ENCODE measurements around the gene TAF11L6. TPM values are rescaled to one million over a fixed set of nuclear protein-coding genes. Genes with fewer than 3 reads are reported as not detected.

Gene TAF11L6
- total RNA-seq, 1 donor from 2014 or later: not detected

Small RNAs within 50 kb of the gene (small RNA-seq; reads per million reads assigned to genes)
- not detected for gene AC106774.3

Other genes starting within 250 kb of the TAF11L6 start
- not detected in 2 replicates for gene TAF11L2, start 30.4 kb upstream of the TAF11L6 start, total RNA-seq (ENCODE audit: low replicate concordance)
- gene TAF11L3, start 10.3 kb upstream of the TAF11L6 start, total RNA-seq (ENCODE audit: low replicate concordance): not detected in 2 replicates
- not detected in 2 replicates for gene TAF11L4, start 6.9 kb upstream of the TAF11L6 start, total RNA-seq (ENCODE audit: low replicate concordance)
- not detected in 2 replicates for gene TAF11L5, start 3.4 kb upstream of the TAF11L6 start, total RNA-seq (ENCODE audit: low replicate concordance)
- gene TAF11L7, start 57.1 kb downstream of the TAF11L6 start, total RNA-seq (ENCODE audit: low replicate concordance): not detected in 2 replicates
- gene TAF11L8, start 62.3 kb downstream of the TAF11L6 start, total RNA-seq (ENCODE audit: low replicate concordance): not detected in 2 replicates
- gene TAF11L9, start 65.7 kb downstream of the TAF11L6 start, total RNA-seq (ENCODE audit: low replicate concordance): not detected in 2 replicates
- not detected in 2 replicates for gene TAF11L10, start 69.2 kb downstream of the TAF11L6 start, total RNA-seq (ENCODE audit: low replicate concordance)
- not detected in 2 replicates for gene TAF11L11, start 75.5 kb downstream of the TAF11L6 start, total RNA-seq (ENCODE audit: low replicate concordance)
- not detected in 2 replicates for gene TAF11L12, start 81.7 kb downstream of the TAF11L6 start, total RNA-seq (ENCODE audit: low replicate concordance)
- not detected in 2 replicates for gene TAF11L13, start 103.4 kb downstream of the TAF11L6 start, total RNA-seq (ENCODE audit: low replicate concordance)
- gene TAF11L14, start 105.8 kb downstream of the TAF11L6 start, total RNA-seq (ENCODE audit: low replicate concordance): not detected in 2 replicates